SK-N-MC (cell line): ENCODE measurements around the gene USP6.
A peak's percentile ranks its signal among the peaks of the same experiment; 100 is the strongest.

Source experiments
- DNase-seq: peaks from one replicate; pipeline ENCODE4 v3.0.0-alpha.2; 2011; ENCODE audit warnings: low read depth, low spot score
- H3K27ac ChIP-seq: fragments of 200-600 bp; sonication (generic); 2 replicates; pipeline ENCODE4 v1.5.1; 2016; ENCODE audit warnings: mixed run types
- H3K36me3 ChIP-seq: fragments of 200-600 bp; sonication (generic); 2 replicates; pipeline ENCODE4 v1.6.1; 2017; ENCODE audit warnings: antibody characterized with exemption, low read length, mixed read lengths; ENCODE audit not compliant: insufficient read depth
- H3K4me3 ChIP-seq: fragments of 200-600 bp; sonication (generic); 2 replicates; pipeline ENCODE4 v1.5.1; 2016
- H3K9ac ChIP-seq: fragments of 200-600 bp; sonication (generic); 2 replicates; pipeline ENCODE4 v1.8.0; 2017; ENCODE audit warnings: mixed run types, mixed read lengths; ENCODE audit not compliant: insufficient read length
- H3K9me3 ChIP-seq: fragments of 200-600 bp; sonication (generic); 2 replicates; pipeline ENCODE4 v1.6.1; 2017; ENCODE audit warnings: low read depth, mild to moderate bottlenecking, antibody characterized with exemption, low read length, moderate library complexity, mixed read lengths
- EZH2 ChIP-seq: fragments of 200-600 bp; sonication (generic); IDR thresholded peaks from one replicate; pipeline ENCODE4 v1.6.1; 2017; ENCODE audit warnings: antibody characterized with exemption
- FOXP2 ChIP-seq: optimal IDR thresholded peaks from 2 replicates; pipeline ENCODE3; 2011; ENCODE audit warnings: mild to moderate bottlenecking, moderate library complexity; ENCODE audit not compliant: insufficient read depth; ENCODE audit errors: extremely low read length, control extremely low read depth
- POLR2AphosphoS5 ChIP-seq: IDR thresholded peaks from 2 replicates; pipeline ENCODE4 v1.6.1; 2012; ENCODE audit warnings: mild to moderate bottlenecking, low read depth, low read length, borderline replicate concordance

The USP6 gene

DNA sequence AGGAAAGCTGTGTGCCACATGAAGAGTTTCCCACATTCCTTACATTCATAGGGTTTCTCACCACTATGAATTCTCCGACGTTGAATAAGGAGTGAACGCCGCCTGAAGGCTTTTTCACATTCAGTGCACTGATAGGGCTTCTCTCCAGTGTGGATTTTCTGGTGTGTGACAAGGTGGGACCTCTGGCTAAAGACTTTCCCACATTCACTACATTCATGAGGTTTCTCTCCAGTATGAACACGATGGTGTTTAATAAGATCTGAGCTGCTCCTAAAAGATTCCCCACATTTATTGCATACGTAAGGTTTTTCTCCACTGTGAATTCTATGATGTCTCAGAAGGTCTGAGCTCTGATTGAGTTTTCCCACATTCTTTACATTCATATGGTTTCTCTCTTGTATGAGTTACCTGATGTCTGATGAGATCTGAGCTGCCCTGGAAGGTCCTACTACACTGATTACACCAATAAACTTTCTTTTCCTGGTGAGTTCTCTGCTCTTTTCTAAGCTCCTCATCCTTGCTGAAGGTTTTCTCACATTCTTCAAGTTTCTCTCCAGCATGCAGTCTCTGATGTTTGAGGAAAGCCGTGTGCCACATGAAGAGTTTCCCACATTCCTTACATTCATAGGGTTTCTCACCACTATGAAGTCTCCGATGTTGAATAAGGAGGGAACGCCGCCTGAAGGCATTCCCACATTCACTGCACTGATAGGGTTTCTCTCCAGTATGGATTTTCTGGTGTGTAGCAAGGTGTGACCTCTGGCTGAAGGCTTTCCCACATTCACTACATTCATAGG is 65.9 kb downstream of the USP6 start:
- H3K36me3 ChIP-seq = no peaks in the 10 kb centered on the region; the same call in 1 of the 2 replicates
- H3K9me3 ChIP-seq = peaks cover 39% of the 10 kb centered on the region
- DNase-seq = no peak
- no peak overlapping the region for H3K27ac ChIP-seq
- H3K9ac ChIP-seq = no peak overlapping the region
- TF ChIP-seq FOXP2 (no peak), EZH2 (no peak), POLR2AphosphoS5 (no peak)
- H3K4me3 ChIP-seq = no peak overlapping the region

DNA sequence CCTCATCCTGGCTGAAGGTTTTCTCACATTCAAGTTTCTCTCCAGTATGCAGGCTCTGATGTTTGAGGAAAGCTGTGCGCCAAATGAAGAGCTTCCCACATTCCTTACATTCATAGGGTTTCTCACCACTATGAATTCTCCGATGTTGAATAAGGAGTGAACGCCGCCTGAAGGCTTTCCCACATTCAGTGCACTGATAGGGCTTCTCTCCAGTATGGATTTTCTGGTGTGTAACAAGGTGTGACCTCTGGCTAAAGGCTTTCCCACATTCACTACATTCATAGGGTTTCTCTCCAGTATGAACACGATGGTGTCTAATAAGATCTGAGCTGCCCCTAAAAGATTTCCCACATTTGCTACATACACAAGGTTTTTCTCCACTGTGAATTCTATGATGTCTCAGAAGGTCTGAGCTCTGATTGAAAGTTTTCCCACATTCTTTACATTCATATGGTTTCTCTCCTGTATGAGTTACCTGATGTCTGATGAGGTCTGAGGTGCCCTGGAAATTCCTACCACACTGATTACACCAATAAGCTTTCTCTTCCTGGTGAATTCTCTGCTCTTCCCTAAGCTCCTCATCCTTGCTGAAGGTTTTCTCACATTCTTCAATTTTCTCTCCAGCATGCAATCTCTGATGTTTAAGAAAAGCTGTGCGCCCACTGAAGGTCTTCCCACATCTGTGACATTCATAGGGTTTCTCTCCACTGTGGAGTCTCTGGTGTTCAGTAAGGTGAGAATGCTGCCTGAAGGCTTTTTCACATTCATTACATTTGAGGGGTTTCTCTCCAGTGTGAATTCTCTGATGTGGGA is 67.0 kb downstream of the USP6 start:
- Histone ChIP-seq H3K36me3 (peaks cover 3% of the 10 kb centered on the region), H3K27ac (no peak overlapping the region), H3K9ac (no peak overlapping the region), H3K4me3 (0 out of 2 replicates have a peak overlapping the region, but pooled peaks have one; percentile 2), H3K9me3 (peaks cover 39% of the 10 kb centered on the region)
- DNase-seq = no peak
- TF ChIP-seq POLR2AphosphoS5 = no peak
- no peak for TF ChIP-seq FOXP2
- TF ChIP-seq EZH2 = no peak

DNA sequence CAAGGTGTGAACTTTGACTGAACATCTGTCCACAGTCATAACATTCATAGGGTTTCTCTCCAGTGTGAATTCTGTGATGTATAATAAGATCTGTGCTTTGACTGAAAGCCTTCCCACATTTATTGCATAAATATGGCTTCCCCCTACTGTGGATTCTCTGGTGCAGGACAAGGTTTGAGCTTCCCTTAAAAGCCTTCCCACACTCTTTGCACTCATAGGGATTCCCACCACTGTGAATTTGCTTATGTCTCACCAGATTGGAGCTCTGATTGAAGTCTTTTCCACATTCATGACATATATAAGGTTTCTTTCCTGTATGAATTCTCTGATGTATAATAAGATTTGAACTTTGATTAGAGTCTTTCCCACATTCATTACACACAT is 67.6 kb downstream of the USP6 start:
- H3K27ac ChIP-seq = no peak overlapping the region
- peaks cover 36% of the 10 kb centered on the region for H3K9me3 ChIP-seq
- no peak overlapping the region for H3K9ac ChIP-seq
- DNase-seq = no peak
- TF ChIP-seq EZH2 (no peak), POLR2AphosphoS5 (no peak), FOXP2 (no peak)
- peaks cover 9% of the 10 kb centered on the region for H3K36me3 ChIP-seq
- H3K4me3 ChIP-seq = 0 out of 2 replicates have a peak overlapping the region, but pooled peaks have one; percentile 2

DNA sequence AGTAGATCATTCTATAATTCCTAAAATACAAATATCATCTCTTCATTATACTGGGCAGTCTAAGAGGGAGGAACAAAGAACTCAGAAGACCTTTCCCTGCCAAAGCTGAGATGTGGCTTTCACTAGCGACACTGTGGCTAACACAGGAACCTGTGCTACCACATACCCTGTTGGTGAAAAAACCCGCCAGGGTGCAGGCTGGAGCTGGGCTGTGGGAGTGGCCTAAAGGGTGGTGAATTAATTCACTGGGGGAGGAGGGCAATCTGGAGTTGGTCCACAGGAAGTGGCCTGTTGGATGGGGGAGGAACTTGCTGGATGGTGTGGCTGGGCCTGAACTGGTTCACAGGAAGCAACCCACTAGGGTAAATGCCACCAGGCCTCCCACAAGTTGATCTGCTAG is 68.5 kb downstream of the USP6 start:
- no peak overlapping the region for H3K4me3 ChIP-seq
- no peak overlapping the region for H3K9ac ChIP-seq
- H3K36me3 ChIP-seq = peaks cover 13% of the 10 kb centered on the region
- DNase-seq = no peak
- no peak overlapping the region for H3K27ac ChIP-seq
- TF ChIP-seq FOXP2 (no peak), POLR2AphosphoS5 (no peak), EZH2 (no peak)
- H3K9me3 ChIP-seq = peaks cover 35% of the 10 kb centered on the region

DNA sequence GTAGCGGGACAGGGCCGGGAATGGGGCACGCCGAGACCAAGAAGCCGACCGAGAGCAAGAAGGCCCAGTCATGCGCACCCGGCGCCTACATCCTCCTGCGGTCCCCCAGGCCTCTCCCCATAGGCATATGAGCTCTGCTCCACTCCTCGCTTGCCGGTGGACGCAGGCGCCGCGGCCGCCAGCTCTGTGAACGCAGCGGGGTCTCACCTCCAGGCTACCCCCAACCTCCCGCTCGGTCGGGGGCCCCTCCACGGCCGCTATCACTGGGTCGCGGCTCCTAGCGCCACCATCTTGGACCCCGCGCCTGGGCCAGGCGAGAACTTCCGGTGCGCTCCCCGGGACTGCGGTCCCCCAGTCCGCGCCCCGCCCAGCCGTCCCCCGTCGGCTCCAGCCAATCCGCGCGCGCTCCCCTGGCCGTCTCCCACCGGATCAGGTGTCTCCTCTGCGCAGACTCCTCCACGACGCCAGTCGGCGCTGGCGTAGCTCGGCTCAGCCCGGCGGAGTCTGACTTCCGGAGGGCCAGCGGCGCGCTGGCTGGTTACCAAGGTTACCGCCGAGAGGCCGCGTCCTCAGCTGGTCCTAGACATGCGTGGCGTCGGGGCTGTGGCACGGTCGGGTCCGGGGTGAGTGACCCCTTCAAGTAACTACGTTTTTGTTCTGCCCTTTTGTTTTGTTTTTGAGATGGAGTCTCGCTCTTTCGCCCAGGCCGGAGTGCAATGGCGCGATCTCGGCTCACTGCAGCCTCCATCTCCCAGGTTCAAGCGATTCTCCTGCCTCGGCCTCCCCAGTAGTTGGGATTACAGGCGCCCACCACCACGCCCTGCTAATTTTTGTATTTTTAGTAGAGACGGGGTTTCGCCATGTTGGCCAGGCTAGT is 75.9 kb downstream of the USP6 start, which contains the start of gene ZNF594:
Gene ZNF594, minus strand, starts transcription at position 328 of the 877 bp plus-strand sequence. CDS start 7,612 bp downstream, outside the sequence.
- Histone ChIP-seq H3K4me3 (peak within 1 kb of the TSS; percentile 98), H3K36me3 (peaks cover 28% of the 10 kb centered on the region), H3K9ac (peak within 1 kb of the TSS; percentile 81), H3K9me3 (peaks cover 17% of the 10 kb centered on the region), H3K27ac (peak within 1 kb of the TSS; percentile 30)
- peak; percentile 30 for DNase-seq
- no peak for TF ChIP-seq EZH2
- no peak for TF ChIP-seq FOXP2
- peak; percentile 67; the same call in 1 of the 2 replicates for TF ChIP-seq POLR2AphosphoS5

DNA sequence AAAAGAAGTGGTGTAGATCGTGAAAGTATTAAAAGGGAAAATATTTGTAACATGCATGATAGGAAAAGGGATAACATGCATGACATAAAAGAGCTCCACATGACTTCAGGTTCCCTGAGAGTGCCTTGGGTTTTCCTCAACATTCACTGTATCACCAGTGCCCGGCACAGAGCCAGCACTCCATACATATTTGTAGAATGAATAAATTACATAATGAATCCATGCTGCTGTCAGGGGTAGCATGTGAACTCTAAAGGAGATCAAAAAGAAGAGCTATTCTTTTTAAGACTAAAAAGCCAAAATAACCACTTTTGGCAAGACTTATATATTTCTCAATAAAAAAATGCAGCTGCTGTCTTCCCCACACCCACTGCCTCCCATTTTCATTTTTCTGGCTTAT is 78.5 kb downstream of the USP6 start:
- DNase-seq = no peak
- no peak overlapping the region for H3K27ac ChIP-seq
- H3K4me3 ChIP-seq = no peak overlapping the region
- peaks cover 14% of the 10 kb centered on the region for H3K36me3 ChIP-seq
- no peak for TF ChIP-seq FOXP2
- TF ChIP-seq POLR2AphosphoS5 = no peak
- TF ChIP-seq EZH2 = no peak
- no peak overlapping the region for H3K9ac ChIP-seq
- peaks cover 17% of the 10 kb centered on the region for H3K9me3 ChIP-seq

DNA sequence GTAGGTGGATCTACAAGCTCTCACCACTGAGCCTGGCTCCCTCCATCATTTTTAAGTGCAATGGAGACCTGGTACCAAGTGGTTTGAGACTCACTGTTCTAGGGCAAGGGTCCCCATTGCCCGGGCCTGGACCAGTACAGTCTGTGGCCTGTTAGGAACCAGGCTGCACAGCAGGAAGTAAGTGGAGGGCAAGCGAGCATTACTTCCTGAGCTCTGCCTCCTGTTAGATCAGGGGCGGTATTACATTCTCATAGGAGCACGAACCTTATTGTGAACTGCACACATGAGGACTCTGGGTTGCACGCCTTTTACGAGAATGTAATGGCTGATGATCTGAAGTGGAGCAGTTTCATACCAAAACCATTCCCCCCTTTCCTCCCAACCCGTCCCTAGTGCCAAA is 82.6 kb downstream of the USP6 start:
- no peak for DNase-seq
- Histone ChIP-seq H3K9me3 (no peaks in the 10 kb centered on the region), H3K27ac (no peak overlapping the region), H3K4me3 (no peak overlapping the region), H3K9ac (no peak overlapping the region), H3K36me3 (no peaks in the 10 kb centered on the region)
- TF ChIP-seq POLR2AphosphoS5 (no peak), EZH2 (no peak), FOXP2 (no peak)

DNA sequence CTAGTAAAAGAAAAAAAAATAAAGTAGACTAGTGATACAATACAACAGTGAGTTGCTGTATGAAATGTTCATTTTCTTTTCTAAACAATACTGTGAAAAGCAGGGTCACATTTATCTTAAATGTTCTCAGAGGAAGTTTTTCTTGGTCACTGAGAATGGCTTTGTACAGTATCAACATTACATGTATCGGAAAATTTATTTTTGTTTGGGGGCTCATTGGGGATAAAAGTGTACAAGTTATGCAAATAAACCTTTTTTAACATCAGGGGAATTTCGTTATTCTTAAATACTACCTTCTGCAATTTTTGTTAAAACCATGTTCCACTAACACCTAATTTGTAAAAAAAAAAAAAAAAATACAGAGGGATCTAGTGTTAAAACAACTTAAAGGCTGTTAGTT is 84.5 kb downstream of the USP6 start:
- Histone ChIP-seq H3K9me3 (no peaks in the 10 kb centered on the region), H3K36me3 (no peaks in the 10 kb centered on the region), H3K4me3 (no peak overlapping the region), H3K27ac (no peak overlapping the region), H3K9ac (no peak overlapping the region)
- TF ChIP-seq POLR2AphosphoS5 = no peak
- no peak for TF ChIP-seq FOXP2
- no peak for TF ChIP-seq EZH2
- no peak for DNase-seq
